GM19025 (cell line): ENCODE data around the gene FBXO21.

Source experiments
- ATAC-seq: cut with Tn5 transposase; IDR thresholded peaks from one replicate; pipeline ENCODE4 v1.9.1; 2021; ENCODE audit warnings: mild to moderate bottlenecking, low read depth, moderate library complexity; ENCODE audit not compliant: unreplicated experiment

FBXO21 gene

DNA sequence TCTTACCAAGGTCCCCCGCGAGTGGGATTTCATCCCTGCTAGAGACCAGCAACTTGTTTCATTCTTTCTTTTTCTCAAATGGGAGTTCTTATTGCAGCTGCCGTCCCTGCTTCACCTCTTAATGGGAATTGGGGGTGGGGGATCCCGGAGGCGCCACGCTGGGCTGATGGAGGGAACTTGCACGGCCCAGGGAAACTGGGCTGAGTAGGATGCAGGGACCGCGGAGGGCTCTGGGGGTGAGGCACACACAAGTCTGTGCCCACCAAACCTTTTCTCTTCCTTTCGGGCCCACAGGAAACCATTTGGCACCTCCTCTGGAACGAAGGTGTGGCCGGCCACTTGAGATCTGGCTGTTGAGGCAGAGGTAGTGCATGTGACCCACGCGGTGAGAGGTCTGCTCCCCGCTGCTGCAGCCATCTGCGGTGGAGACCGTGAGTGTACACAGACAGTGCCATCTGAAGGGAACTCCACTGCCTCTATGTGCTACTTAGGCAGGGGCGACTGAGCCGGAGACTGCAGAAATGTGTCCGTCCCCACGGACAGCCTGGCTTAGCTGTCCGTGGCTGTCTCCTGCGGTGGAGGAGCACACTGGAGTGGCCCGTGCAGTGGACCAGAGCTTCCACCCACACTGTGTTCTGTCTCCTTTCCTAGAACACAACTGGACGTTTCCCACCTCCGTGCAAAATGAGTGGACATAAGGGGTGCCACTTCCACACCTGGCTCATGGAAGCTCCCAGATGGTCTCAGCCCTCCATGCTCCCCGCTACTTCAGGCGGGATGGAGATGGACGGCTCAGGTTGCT lies 49.0 kb downstream of the FBXO21 start:
- ATAC-seq = no peak

DNA sequence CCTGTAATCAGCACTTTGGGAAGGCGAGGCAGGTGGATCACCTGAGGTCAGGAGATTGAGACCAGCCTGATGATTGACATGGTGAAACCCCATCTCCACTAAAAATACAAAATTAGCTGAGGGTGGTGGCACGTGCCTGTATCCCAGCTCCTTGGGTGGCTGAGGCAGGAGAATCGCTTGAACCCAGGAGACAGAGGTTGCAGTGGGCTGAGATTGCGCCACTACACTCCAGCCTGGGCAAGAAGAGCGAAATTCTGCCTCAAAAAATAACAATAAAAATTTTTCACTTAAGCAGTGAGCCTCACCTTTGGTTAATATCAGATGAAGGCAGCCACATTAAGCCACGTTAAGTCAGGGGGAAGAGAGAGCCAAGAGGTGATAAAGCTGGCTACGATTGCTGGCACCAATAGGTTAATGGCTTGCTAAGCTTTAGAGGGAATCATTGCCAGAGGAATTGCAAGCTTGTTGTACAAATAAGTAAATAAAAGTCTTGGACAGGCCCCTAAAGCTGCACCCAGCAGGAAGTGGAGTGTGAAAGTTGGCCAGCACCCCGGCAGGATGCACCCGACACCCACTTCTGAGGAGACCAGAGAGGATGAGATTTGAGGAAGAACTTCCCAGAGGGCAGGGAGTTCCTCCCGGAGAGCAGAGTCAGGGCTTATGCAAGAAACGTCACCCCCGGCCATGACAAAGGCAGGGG lies 49.7 kb downstream of the FBXO21 start:
- no peak for ATAC-seq

DNA sequence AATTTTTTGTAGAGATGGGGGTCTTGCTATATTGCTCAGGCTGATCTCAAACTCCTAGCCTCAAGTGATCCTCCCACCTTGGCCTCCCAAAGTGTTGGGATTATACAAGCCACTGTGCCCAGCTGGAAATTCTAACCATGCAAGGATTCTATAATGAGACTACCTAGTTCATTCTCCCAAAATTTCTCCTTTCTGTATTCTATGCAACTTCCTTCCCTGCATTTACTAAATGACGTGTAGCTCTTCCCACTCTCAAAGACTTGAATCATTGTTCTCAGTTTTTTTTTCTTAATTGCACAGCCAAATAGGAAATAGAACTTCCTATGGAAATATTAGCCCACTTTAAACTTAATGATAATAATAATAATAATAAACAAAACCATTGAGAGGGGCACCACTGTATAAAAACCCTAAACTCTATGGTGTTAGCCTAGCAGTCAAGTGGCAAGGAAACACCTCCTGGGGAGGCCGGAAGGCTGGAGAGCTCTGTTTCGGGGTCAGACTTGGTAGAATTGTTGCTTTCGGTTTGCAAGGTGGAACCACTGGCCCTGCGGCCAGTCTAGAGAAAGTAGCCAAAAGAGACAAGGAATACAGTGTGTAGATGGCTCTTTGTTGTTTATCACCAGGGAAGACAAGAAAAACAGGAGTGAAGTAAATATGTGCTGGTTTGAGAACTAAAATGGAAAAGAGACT lies 51.1 kb downstream of the FBXO21 start:
- ATAC-seq = no peak

DNA sequence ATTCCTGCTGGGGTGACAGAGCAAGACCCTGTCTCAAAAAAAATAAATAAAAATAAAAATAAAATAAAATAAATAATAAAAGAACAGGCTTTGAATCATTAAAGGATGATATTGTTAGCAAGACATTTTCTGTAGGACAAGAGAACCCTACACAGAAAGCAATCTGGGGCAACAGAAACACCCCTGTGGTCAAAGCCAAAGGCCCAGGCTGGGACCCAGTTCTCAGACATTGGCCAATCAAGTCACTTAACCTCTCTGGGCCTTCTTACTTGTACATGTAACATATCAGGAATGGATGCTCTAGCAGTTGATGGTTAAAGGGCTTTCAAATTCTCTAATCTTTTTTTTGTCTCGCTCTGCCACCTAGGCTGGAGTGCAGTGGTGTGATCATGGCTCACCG lies 55.5 kb downstream of the FBXO21 start:
- no peak for ATAC-seq

DNA sequence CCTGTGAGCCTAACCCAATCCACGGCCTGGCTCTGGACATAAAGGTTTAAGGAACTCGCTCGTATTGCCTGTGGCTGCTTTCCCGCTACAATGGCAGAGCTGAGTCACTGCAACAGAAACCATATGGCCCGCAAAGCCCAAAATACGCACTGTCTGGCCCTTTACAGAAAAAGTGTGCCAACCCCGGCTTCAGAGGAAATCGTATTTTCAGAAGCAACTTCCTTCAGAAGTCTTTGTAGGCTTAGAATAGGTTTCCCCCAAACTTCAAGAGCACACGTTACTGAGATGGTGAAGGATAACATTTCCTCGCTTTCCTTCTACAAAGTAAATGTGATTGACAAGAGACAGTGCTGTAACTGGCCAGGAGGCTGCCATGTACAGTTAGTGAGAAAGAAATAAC lies 56.2 kb downstream of the FBXO21 start:
- ATAC-seq = no peak

DNA sequence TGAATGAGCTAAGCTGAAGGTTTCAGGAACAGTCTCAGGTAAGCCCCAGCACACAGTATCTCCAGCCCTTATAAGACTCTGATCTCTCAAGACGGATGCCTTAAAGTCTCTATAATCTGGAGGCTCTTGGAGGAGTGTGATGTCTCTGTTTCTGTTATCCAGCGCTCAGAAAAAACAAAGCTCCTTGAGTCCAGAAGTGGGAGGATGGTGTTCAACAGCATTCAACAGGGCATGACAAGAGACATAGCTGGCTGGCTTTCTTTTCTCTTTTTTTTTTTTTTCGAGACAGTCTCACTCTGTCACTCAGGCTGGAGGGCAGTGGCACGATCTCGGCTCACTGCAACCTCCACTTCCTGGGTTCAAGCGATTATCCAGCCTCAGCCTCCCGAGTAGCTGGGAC lies 59.5 kb downstream of the FBXO21 start:
- no peak for ATAC-seq

DNA sequence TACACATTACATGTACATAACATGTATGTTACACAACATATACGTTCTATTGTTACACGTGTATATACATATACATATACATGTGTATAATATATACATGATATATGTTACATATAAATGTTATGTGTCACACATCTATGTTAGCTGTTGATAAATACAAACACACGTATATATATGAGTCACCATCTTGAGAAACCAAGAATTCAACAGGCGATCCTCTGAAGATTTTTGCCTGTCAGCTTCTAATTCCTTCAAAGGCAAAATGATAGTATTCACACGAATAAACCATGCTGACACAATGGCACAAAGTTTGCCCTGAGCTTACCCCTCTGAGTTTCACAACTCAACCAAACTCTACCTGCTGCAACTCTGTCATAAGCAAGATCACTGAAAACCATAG lies 60.9 kb downstream of the FBXO21 start:
- no peak for ATAC-seq

DNA sequence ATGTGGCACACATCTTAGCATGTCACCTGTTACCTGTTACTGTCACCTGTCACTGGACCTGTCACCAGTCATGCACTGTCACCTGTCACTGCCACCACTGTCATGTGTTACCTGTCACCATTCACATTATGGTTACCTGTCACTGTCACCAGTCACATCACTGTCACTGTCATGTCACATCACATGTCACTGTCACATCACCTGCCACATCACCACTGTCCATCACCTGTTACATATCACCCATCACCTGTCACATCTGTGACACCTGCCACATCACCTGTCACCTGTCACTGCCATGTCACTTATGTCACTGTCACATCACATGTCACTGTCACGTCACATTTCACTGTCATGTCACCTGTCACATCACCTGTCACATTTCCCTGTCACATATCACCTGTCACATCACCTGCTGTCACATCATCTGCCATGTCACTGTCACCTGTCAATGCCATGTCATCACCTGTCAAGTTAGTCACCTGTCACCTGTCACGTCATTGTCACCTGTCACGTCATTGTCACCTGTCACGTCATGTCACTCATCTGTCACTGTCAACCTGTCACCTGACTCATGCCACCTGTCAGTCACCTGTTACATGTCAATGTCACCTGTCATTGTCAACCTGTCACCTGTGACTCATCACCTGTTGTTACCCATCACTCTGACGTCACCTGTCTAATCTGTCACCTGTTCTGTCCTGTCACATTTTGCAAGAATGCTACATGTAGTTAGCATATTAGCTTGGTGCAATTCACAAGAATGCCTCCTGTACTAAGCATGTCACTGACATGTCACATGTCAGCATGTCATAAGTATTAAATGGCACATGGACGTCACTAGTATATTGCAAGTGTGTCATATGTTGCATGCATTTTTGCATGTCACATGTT lies 62.1 kb downstream of the FBXO21 start:
- no peak for ATAC-seq

DNA sequence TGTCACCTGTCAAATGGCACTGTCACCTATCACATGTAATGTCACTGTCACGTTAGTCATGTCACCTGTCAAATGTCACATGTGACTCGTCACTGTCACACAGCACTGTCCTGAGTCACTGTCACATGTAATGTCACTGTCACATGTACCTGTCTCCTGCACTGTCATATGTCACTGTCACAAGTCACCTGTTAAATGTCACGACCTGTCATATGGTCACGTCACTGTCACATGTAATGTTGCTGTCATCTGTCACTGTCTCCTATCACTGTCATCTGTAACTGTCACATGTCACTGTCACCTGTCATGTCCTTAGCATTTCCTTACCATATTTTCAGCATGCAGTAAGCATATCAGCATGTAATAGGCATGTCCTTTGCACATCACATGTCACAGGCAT lies 63.9 kb downstream of the FBXO21 start:
- ATAC-seq = no peak

DNA sequence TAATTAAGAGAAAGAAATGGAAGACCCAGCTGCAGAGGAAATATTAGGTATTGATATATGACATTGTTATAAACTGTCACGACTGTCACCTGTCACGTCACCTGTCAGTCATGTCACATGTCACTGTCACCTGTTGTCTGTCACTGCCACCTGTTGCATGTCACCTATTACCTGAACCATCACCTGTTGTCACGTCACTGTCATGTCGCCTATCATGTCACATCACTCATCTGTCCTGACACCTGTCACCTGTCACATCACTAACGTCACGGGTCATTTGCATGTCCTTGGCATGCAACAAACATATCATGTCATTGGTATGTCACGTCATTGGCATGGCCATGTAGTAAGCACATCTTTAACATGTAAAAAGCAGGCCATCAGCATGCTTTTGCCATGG lies 64.5 kb downstream of the FBXO21 start:
- no peak for ATAC-seq

DNA sequence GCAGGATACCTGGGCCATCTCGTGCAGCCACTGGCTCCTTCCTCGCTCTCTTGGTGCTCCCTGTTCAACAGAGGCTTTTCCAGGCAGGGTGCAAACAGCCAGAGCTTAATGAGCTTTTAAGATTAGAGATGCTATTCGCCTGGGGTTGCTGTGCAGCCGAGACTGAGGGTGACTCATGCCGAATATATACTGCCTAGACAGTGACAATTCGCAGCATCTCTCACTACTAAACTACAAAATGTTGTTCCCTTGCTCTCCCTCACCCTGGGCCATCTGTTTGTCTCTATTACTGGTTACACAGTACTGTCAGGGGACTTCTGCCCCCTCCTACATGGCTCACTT lies 65.0 kb downstream of the FBXO21 start:
- no peak for ATAC-seq

DNA sequence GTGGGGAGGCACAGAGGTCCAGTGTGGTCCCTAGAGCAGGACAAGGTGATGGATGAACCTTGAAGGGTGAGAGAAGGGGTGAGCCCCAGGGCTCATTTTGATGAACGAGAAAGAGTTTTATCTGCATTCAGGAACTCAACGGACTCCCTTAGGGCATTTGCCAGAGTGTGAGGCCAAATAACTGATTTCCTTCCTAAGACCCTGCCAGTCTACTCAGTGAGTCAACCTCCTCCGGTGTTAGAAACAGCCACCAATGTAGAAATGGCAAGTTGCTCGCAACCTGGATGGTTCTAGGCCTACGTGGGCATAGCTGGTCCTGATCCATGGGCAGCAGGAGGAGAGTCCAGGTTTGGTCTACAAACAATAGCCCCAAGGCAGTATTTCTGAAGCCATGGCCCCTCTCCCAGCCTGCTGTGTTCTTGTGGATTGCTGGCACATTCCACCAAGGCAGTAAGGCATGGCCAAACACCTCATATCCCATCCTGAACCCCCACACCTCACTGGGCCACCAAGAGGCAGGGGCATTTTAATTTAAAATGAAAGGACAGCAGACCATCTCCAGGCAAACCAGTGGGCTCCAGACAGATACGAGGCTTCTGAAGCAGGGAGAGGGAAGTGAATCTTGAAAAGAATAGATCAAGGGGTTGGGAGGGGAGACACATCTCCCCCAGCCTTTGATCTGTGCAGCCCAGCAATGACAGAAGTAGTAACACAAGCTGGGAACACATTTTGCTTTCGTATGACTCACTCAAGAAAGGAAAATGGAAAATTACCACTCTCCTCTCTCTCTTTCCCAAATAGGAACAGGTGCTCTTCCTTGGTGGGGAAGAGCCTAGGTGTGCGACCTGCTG lies 65.6 kb downstream of the FBXO21 start:
- ATAC-seq = no peak

DNA sequence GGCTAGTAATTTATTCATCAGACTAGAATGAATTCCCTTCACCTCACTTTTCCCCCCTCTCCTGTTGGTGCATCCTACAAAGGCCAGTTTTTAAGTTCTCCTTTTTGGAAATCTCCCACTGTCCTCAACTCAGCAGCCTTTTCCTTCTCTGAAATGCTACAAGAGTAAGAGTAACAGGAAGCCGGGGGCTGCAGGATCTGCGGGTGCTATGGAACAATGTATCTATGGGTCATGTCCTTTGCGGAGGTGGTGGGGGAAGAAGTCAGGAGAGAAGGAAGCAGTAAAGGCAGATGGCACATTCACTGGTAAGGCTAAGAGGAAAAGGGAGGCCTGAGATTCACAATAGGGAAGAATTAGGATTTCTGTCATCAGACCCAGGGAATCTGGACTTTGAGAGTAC lies 68.8 kb downstream of the FBXO21 start:
- no peak for ATAC-seq

DNA sequence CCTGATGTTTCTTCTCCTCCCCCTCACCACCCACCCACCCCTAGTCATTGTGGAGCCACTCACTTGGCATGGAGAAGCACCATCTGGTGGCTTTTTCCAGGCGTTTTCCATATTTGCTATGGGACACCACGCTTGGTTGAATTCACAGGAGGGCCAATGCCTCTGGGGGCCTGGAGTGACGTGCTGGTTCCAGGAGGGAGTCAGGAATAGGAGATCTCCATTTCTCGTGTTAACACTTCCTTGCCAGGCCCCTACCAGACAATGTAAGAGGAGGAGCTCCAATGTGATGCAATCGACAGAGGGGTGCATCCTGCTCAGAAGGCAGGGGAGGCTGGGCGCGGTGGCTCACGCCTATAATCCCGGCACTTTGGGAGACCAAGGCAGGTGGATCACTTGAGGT lies 69.5 kb downstream of the FBXO21 start:
- no peak for ATAC-seq

DNA sequence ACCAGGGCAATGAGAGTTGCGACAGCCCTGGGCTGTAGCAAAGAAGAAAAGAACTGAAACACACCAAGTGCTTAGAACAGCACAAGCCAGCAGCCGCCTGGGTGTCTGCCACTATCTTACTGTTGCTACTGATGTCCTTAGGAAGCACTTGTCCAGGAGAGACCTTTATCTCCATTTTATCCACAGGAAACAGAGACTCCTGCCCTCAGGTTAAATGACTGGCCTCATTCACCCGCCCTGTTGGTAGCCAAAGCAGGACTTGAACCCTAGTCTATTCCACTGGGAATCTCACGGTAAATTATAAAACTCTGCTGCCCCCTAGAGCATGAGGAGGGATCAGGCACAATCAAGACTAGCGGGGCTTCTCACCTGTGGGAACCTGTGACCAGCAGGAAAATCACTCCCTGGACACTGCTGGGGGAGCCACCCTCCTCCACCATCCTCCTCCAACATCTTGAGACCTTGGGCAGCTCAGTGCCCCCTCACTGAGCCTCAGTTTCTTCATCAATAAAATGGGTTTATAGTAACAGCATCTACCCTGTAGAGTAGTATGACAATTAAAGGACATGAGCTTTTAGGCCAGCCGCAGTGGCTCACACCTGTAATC lies 70.6 kb downstream of the FBXO21 start:
- ATAC-seq = no peak

DNA sequence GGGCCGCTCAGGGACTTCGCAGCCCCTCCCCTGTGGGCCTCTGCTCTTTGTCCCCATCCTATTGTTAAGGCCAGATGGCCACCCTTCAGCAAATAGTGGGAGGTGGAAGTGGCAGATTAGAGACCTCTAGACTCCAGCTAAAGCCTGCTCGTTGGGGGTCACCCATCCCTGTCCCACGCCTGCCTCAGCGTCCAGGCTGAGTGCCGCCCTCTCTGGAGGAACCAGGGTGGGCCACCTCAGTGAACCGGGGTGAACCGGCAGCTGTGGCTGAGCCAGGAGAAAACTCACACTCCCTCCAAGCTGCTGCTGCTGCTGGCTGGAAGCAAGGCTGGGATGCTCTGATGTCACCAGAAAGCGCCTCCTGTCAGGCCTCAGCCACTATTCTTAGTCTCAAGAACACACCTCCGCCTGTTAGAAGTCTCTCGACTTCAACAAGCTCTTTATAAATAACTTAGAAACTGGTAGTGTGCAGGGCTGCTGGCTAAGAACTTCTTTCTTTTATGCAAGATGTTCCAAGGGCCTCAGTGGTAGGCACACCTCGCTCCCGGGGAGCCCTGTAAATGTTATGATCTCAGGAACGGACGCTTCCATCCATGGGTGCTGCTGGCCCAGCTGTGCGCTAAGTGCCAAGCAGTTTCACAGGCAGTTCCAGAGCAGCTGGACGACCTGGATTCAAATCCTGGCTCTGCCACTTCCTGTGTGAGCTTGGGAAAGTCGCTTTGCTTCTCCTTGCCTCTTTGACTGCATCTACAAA lies 71.3 kb downstream of the FBXO21 start:
- ATAC-seq = no peak

DNA sequence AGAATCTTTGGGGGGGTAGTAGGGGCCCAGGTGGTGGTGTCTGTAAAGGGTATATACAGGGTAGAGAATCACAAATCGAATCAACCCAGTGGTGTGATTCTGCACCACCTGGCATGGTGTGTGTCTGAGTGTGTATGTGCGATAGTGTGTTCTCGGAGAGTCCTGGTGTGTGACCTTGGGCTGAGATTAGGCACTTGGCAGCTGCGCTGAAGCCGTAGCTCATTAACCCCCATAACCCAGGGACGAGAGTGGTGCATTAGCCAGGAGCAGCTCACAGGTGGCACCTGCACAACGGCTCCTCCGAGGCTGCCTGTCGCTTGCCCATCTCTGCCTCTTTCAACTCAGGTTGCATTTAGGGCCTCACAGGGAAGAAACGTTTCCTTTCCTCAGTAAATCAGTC lies 75.5 kb downstream of the FBXO21 start:
- ATAC-seq = no peak

DNA sequence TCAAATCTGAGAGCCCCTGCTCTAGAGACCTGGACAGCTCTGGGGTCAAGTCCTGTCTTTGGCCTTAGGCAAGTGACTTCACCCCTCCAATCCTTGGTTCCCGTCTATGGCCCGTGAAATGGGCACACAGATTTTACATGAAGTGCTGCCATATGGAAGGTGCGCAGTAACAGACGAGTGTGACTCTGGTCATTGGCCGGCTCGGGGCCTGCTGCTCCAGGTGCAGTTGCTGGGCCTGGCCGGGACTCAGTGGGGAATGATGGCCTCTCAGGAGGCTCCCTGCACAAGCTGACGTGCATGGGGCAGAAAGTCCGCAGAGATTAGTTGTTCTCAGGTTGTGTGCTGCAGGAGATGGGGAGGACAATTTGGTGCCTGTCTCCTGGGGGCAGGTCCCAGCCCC lies 77.0 kb downstream of the FBXO21 start:
- no peak for ATAC-seq
